GM19395 (cell line): ENCODE data around the gene PIEZO1.

Source experiments
- ATAC-seq: cut with Tn5 transposase; IDR thresholded peaks from one replicate; pipeline ENCODE4 v1.9.1; 2021; ENCODE audit warnings: mild to moderate bottlenecking, moderate library complexity; ENCODE audit not compliant: unreplicated experiment

Gene PIEZO1

GRCh38 chr16:88721815-88722755, 62.9 kb downstream of the PIEZO1 start:
- no peak for ATAC-seq

GRCh38 chr16:88721236-88721635, 63.8 kb downstream of the PIEZO1 start:
- no peak for ATAC-seq

- ATAC-seq: no peak
These were observed 64.5 kb downstream of the PIEZO1 start for GRCh38 chr16:88720396-88720970.

- no peak for ATAC-seq
These were observed 65.1 kb downstream of the PIEZO1 start for GRCh38 chr16:88719933-88720296.

GRCh38 chr16:88719267-88719932, 65.6 kb downstream of the PIEZO1 start:
- ATAC-seq: no peak

GRCh38 chr16:88718178-88718577, 66.8 kb downstream of the PIEZO1 start:
- no peak for ATAC-seq

GRCh38 chr16:88716601-88717001, 68.4 kb downstream of the PIEZO1 start:
- ATAC-seq: no peak

- ATAC-seq: no peak
These were observed 68.8 kb downstream of the PIEZO1 start for GRCh38 chr16:88716201-88716600.

GRCh38 chr16:88715312-88716190, 69.5 kb downstream of the PIEZO1 start:
- no peak for ATAC-seq

GRCh38 chr16:88714420-88715302, 70.4 kb downstream of the PIEZO1 start:
- no peak for ATAC-seq

GRCh38 chr16:88713568-88714419, 71.2 kb downstream of the PIEZO1 start:
- ATAC-seq: no peak

- ATAC-seq: no peak
These were observed 72.0 kb downstream of the PIEZO1 start for GRCh38 chr16:88713054-88713453.

- no peak for ATAC-seq
These were observed 72.5 kb downstream of the PIEZO1 start for GRCh38 chr16:88712362-88712979.

GRCh38 chr16:88711750-88712340, 73.2 kb downstream of the PIEZO1 start:
- ATAC-seq: no peak

GRCh38 chr16:88710556-88710955, 74.5 kb downstream of the PIEZO1 start:
- no peak for ATAC-seq

GRCh38 chr16:88706965-88707826, 77.8 kb downstream of the PIEZO1 start:
- no peak for ATAC-seq
